DLD1 (cell line): Measurements from ENCODE around the gene CA11.

Source experiments
- in situ Hi-C: cut with HindIII; loops from 2 replicates; pipeline ENCODE4 v1.10.0; 2017; ENCODE audit warnings: low sequenced_read_pairs

CA11 gene

DNA sequence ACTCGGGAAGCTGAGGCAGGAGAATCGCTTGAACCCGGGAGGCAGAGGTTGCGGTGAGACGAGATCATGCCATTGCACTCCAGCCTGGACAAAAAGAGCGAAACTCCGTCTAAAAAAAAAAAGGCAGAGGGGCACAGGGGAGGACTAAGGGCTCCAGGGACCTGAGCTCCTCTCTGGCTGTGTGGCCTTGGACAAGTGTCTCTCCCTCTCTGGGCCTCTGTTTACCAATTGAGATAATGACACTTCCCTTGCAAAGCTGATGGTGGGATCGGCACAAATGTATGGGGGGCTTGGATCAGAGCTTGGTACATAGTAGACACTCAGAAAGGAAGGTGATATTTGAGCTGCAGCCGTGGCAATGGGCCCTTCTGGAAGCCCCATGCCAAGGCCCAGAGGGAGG is 50.8 kb downstream of the CA11 start:
- in situ Hi-C loops, result no loop called here

DNA sequence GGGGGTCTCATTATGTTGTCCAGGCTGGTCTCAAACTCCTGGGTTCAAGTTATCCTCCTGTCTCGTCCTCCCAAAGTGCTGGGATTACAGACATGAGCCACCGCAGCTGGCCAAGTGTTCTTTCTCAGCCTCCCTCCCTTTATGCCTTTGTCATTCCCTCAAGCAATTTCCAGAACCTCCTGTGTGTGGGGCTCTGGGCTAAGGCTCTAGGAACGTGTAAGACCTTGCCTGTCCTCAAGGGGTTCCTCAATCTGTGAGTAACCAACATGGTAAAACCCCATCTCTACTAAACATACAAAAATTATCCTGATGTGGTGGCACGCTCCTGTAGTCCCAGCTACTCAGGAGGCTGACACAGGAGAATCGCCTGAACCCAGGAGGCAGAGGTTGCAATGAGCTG is 55.0 kb downstream of the CA11 start:
- in situ Hi-C loops, result no loop called here

DNA sequence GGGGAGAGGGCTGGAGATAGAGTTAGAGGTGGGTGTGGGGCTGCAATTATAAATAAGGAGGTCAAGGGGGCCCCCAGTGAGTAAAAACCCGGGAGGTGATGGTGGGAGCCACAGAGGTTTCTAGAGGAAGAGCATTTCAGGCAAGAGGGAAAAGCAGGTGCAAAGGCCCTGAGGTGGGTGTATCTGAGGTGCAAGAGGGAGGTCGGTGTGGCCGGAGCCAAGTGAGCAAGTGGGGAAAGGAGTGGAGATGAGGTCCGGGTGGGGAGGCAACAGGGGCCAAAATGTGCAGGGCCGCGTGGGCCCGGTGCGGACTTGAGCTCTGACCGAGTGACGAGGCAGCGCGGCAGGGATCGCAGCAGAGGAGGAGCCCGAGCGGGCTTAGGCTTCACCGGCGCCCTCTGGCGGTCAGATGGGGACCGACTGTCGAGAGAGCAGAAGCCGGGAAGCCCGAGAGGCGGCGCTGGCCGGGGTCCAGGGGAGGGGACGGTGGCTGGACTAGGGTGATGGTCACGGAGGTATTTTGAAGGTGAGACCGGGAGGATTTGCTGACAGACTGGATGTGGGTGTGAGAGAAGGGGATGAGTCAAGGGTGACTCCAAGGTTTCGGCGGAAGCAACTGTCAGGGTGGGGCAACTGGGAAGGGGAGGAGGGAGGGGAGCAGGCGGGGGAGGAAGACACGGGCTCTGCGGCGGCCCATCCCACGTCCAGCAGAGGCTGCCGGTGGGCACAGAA is 57.2 kb downstream of the CA11 start:
- in situ Hi-C loops, result no loop called here
